ENCODE results near the gene ITGA11.

The ITGA11 gene

DNA sequence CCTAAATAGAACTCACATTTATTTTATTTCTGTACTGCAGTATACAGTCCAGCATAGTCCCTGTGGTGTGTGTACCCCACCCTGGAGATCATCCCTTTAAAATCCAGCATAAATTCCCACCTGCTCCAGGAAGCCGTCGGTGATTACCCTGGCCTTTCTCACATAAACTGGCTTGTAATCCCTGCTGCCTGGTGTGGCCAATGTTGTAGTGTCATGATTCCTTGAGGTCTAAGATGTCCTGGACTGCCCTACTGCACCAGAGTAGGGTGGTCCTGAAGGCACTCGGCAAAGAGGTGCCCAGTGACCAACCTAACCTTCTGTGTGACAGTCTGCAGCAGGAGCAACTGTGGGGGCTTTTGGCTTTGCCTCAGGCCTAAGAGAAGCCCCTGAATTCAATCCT lies 58.9 kb downstream of the ITGA11 start:
- no peak for DNase-seq (ENCODE audit: low read depth in 3 of 3)

- DNase-seq (ENCODE audit: low read depth in 3 of 3): no peak
These were observed 59.6 kb downstream of the ITGA11 start for GRCh38 chr15:68372291-68372811.

DNA sequence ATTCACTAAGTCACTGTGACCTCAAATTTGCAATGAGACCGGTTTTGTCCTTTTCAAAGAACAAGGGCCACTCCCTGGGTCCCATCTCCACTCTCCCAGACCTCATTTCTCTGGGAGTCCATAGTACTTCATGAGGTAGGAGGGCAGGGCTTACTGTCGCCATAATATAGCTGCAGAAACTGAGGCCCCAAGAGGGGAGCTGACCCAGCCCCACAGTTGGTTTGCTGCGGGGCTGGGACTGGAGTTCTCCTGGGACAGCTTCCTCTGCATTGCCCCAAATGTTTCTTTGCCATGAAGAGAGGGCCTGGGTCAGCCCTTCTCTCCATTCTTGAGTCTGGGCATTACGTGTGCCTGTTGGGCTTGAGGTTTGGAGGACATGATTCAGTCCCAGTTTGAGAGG lies 60.1 kb downstream of the ITGA11 start:
- DNase-seq (ENCODE audit: low read depth in 3 of 3): no peak

DNA sequence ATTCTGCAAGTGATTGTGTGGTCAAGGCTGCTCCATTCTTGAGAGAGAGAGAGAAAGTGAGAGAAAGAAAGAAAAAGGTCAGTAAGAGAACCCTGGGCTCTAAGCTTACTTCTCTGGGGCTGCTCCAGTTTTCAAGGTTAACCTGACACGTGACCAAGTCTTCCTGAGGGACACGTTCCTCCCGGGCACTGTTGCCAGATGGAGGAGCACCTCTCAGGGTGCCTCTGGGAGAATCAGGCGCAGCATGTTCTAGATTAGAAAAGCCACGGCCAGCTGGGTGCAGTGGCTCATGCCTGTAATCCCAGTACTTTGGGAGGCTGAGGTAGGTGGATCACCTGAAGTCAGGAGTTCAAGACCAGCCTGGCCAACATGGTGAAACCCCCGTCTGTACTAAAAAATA lies 60.8 kb downstream of the ITGA11 start:
- no peak for DNase-seq (ENCODE audit: low read depth in 3 of 3)

GRCh38 chr15:68370768-68371151 lies 61.2 kb downstream of the ITGA11 start:
- no peak for DNase-seq (ENCODE audit: low read depth in 3 of 3)

DNA sequence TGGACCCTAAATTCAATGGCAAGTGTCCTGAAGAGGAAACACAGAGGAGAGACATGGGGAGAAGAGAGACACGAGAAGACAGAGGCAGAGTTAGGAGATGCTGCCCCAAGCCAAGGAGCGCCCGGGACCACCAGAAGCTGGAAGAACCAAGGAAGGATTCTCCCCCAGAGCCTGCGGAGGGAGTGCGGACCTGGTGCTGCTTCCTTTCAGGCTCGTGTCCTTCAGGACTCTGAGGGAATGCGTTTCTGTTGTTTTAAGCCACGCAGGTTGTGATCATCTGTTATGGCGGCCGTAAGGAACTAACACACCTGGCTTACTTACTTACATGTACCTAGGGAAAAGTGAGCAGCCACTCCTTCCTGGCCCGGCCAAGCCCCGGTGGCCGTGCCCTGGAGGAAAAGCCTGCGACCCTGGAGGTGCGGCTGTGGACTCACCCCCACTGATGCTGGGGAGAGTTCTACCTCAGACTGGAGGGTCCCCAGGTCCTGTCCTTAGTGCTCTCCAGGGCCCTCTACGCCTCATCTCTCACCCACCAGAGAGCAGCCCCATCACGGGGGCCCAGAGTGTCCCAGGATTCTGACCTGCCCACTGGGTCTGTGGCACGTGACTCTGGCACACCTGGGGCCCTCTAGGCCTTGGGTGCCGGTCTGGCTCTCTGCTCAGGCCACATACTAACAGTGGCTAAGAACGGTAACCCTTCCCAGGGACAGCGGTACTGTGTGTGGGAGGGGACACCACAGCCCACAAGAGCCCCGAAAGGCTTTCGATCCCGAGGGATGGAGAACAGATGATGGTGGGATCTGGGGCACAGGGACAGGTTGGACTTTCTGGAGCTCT lies 61.8 kb downstream of the ITGA11 start:
- DNase-seq (ENCODE audit: low read depth in 3 of 3): no peak

DNA sequence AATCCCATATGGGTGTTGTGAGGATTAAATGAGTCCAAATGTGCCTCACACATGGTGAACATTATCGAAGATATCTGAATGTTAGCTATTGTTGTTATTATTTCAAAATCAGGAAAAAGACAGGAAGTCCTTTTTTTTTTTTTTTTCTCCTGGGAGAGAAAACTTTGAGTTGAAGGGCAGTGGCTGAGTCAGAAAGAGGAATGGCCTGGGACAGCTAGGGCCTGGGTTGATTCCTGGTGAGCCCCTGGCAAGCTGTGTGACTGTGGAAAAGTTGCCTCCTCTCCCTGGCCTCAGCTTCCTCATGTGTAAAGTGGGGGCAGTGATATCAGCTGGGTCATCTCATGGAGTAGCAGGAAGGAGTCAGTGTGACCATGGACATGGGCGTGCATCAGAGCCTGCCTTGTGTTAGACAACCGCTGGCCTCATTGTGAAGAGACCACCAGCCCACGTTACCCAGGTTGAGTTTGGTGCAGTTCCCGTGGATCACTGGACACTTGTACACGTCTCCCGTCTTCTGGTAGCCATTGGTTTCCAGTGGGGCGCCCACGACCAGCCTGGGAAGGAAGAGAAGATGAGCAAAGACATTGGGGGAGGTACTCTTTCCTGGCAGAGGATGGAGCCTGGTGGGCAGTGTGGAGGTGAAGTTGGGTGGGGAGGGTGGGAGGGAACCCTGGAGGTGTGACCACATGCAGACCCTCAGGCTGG lies 63.1 kb downstream of the ITGA11 start:
- DNase-seq (ENCODE audit: low read depth in 3 of 3): no peak

GRCh38 chr15:68367992-68368391 lies 64.0 kb downstream of the ITGA11 start:
- no peak for DNase-seq (ENCODE audit: low read depth in 3 of 3)

DNA sequence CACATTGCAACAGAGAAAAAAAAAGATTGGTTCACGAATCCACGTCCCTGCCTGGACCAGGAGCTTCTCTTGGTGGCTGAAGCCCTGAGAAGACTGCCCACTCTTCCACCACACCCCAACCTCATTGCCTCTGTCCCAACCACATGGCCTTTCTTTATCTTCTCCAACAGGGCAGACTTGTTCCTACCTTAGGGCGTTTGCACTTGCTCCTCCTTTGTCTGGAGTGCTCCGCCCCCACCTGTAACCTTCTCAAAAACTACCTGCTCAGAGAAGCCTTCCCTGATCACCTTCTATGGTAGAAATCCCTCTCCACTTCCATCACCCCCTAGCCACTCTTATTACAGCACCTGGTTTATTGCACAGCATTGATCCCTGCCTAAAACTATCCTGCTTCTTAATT lies 64.7 kb downstream of the ITGA11 start:
- DNase-seq (ENCODE audit: low read depth in 3 of 3): no peak

DNA sequence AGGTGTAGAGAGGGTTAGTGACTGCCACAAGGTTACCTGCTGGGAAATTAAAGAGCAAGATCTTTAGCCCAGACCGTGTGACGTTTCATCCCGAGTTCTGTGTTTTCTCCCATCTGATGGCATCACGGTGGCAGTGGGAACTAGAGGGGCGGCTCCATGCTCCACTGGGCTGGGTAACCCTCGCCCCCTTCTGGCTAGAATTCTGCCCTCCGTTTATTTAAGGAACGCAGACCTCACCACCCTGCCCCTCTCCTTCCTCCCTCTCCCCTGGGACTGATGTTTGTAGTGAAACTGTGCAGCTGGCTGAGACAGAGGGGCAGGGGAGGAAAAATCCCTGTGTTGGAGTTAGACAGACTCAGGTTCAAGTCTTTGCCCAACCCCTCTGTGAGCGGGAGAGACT lies 65.6 kb downstream of the ITGA11 start:
- DNase-seq (ENCODE audit: low read depth in 3 of 3): no peak

DNA sequence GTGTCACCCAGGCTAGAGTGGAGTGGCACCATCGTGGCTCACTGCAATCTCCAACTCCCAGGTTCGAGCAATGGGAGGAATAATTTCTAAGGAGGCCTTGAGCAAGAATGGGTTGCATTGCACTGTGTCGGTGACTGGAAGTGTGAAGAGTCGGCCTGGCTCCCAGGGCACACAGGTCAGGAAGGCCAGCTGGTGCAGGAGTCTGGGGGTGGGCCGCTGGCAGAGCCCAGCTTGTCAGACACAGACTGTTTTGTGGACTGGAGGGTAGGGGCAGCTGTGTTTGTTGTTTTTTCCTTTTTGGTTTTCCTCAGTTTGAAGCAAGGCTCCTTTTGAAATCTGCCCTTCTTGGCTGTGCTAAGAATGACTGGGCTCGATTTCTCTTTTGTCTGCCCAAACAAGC lies 66.2 kb downstream of the ITGA11 start:
- DNase-seq (ENCODE audit: low read depth in 3 of 3): no peak

- peak in 1 of 3 donors; percentile 23 for DNase-seq (ENCODE audit: low read depth in 3 of 3)
These were observed 66.7 kb downstream of the ITGA11 start for GRCh38 chr15:68365140-68365745.

- no peak for DNase-seq (ENCODE audit: low read depth in 3 of 3)
These were observed 67.3 kb downstream of the ITGA11 start for GRCh38 chr15:68364660-68365035.

- no peak for DNase-seq (ENCODE audit: low read depth in 3 of 3)
These were observed 67.8 kb downstream of the ITGA11 start for GRCh38 chr15:68364028-68364659.

DNA sequence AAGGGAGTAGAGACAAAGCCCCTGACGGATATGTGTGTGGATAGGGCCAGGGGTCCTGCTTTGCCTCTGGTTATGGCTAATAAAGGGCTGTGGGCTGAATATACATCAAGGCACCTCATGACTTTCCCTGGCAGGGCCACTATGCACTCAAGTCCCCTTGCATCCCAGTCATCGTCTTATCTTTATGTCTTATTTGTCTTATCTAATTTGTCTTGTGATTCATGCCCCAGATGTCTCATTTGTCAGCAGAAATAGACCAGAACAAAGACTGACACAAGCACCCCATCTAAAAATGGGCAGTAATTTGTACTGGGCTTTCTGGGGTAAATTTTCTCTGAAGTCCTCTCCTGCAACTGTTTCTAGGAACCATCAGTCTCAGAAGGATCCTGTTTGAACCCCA lies 68.6 kb downstream of the ITGA11 start:
- no peak for DNase-seq (ENCODE audit: low read depth in 3 of 3)

- DNase-seq (ENCODE audit: low read depth in 3 of 3): no peak
These were observed 69.3 kb downstream of the ITGA11 start for GRCh38 chr15:68362537-68363126.

DNA sequence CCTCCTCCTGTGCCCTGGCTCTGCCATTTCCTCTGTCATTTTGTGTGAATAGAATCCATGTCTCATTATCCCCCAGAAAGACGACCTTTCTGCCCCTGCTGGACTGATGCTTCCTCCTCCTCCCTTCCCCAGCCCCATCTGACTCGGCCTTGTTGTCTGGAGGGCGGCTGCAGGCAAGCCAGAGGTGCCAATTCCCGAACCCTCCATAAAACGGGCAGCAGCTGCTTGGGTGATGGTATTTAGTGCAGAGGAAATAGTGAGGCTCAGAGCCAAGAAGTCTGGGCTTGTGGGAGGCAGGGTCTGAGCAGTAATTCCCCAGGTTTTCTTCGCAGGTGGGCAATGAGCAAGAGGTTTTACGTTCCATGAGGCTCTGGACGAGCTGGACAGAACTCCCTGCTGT lies 71.2 kb downstream of the ITGA11 start:
- no peak for DNase-seq (ENCODE audit: low read depth in 3 of 3)

DNA sequence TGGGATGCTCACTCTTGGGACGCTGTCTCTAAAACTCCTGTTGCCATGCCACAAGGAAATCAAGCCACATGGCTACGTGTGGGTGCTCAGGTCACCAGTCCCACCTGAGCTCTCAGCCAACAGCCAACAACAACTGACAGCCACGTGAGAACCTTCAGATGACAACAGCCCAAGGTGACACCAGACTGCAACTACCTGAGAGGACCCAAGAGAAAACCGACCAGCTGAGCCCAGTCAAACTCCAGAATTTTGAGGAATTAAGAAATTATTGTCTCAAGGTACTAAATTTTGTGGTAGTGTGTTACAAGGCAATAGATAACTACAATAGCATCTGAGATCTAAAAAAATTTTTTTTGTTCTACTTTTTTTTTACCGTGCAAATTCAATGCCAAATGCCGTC lies 75.2 kb downstream of the ITGA11 start:
- DNase-seq (ENCODE audit: low read depth in 3 of 3): no peak

GRCh38 chr15:68354923-68355322 lies 77.0 kb downstream of the ITGA11 start:
- no peak for DNase-seq (ENCODE audit: low read depth in 3 of 3)

GRCh38 chr15:68354268-68354667 lies 77.7 kb downstream of the ITGA11 start:
- no peak for DNase-seq (ENCODE audit: low read depth in 3 of 3)

DNA sequence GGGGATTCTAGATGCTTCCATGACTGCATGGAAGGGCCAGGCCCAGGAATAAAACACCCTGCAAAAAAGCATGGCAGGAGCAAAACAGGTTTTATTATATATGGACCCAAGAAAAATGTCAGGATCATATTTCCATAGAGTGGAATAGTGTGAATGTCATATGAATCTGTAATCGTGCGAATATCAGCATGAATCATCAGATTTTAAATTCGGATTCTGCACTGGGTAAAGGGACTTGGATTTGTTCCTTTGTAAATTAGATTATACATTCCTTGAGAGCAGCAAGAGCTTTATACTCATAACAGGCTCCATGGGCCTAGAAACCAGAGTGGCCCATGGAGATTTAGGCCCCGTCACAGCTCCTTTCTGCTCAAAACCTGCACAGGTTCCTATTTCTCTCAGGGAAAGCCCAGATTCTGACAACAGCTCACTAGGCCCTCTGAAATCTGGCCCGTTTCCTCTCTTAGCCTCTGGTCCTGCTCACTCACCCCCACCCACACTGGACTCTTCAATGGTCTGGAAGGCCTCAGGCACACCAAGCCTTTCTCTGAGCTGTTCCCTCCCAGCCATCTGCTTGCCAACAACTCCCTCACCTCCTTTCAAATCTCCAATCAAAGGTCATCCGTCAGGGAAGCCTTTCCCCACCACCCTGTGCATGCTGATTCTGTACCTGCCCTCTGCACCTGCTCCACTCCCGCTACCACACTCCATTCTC lies 78.4 kb downstream of the ITGA11 start:
- no peak for DNase-seq (ENCODE audit: low read depth in 3 of 3)
